Measurements from ENCODE around the gene WARS2.

DNA sequence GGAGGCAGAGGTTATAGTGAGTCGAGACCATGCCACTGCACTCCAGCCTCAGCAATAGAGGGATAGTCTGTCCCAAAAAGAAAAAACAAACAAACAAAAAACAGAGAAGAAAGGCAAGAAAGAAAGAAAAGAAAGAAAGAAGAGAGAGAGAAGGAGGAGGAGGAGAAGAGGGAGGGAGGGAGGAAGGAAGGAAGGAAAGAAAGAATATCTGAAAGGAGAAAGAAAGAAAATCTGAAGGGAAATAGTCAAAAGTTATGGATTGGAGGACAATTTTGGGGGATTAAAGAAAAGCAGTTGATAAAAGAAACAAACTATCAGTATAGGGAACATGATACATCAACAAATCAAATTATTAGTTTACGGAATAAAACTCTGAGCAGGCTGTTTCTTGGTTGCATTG, 84.9 kb downstream of the WARS2 start:
- TF ChIP-seq, protein P1, sequence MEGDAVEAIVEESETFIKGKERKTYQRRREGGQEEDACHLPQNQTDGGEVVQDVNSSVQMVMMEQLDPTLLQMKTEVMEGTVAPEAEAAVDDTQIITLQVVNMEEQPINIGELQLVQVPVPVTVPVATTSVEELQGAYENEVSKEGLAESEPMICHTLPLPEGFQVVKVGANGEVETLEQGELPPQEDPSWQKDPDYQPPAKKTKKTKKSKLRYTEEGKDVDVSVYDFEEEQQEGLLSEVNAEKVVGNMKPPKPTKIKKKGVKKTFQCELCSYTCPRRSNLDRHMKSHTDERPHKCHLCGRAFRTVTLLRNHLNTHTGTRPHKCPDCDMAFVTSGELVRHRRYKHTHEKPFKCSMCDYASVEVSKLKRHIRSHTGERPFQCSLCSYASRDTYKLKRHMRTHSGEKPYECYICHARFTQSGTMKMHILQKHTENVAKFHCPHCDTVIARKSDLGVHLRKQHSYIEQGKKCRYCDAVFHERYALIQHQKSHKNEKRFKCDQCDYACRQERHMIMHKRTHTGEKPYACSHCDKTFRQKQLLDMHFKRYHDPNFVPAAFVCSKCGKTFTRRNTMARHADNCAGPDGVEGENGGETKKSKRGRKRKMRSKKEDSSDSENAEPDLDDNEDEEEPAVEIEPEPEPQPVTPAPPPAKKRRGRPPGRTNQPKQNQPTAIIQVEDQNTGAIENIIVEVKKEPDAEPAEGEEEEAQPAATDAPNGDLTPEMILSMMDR (IDR thresholded peaks at IDR 0.05 in 4 of 5, conservative IDR thresholded peaks at IDR 0.05 in 1 of 5): no peak
- TF ChIP-seq POLR2A (IDR thresholded peaks at IDR 0.05): no peak

Data from gastrocnemius medialis (tissue), 4 donors.